Fibroblast of the aortic adventitia (primary cell): ENCODE measurements around the gene CHST15. TPM values are rescaled to one million over a fixed set of nuclear protein-coding genes. Genes with fewer than 3 reads are reported as not detected.

Experiments used
- DNase-seq: peaks from one replicate; pipeline ENCODE4 v3.0.0-alpha.2; 2010; ENCODE audit warnings: low read depth
- H3K4me3 ChIP-seq: 2 replicates; pipeline ENCODE4 v1.5.1; 2011; ENCODE audit warnings: low read depth, mild to moderate bottlenecking, control low read depth, low read length, moderate library complexity
- total RNA-seq: library from RNA; depleted of rRNA; stranded (reverse); fragments of >200 nt; gene quantifications from 2 replicates; pipeline ENCODE4 v1.2.3, GENCODE V29; 2012; ENCODE audit warnings: low replicate concordance
- TF ChIP-seq, protein P1 (sequence below): IDR thresholded peaks from 2 replicates; pipeline ENCODE4 v1.5.1; 2011; ENCODE audit warnings: mild to moderate bottlenecking, low read length, control low read depth, inconsistent platforms; ENCODE audit not compliant: insufficient read depth

Gene CHST15
- total RNA-seq, 1 donor = 2.0 TPM

DNA sequence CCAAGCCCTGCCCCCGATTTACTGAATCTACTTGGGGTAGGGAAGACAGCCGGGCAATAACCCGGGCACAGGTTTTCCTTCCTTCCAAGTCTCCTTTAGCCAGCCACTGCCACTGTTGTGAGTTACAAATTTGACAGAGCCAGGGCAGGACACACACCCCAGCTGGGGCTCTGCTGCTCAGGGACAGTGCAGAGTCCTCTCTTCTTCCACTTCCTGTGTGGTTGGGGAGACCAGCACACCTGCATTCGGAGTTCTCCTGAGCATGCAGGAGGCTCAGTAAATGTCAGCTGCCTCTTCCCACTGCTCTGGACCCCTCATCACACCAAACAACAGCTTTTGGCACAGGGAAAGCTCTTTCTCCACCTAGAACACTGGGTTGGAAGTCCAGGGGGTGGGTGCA lies 21.3 kb downstream of the CHST15 start:
- no peak overlapping the region for H3K4me3 ChIP-seq
- no peak for DNase-seq
- TF ChIP-seq, protein P1, sequence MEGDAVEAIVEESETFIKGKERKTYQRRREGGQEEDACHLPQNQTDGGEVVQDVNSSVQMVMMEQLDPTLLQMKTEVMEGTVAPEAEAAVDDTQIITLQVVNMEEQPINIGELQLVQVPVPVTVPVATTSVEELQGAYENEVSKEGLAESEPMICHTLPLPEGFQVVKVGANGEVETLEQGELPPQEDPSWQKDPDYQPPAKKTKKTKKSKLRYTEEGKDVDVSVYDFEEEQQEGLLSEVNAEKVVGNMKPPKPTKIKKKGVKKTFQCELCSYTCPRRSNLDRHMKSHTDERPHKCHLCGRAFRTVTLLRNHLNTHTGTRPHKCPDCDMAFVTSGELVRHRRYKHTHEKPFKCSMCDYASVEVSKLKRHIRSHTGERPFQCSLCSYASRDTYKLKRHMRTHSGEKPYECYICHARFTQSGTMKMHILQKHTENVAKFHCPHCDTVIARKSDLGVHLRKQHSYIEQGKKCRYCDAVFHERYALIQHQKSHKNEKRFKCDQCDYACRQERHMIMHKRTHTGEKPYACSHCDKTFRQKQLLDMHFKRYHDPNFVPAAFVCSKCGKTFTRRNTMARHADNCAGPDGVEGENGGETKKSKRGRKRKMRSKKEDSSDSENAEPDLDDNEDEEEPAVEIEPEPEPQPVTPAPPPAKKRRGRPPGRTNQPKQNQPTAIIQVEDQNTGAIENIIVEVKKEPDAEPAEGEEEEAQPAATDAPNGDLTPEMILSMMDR = no peak

DNA sequence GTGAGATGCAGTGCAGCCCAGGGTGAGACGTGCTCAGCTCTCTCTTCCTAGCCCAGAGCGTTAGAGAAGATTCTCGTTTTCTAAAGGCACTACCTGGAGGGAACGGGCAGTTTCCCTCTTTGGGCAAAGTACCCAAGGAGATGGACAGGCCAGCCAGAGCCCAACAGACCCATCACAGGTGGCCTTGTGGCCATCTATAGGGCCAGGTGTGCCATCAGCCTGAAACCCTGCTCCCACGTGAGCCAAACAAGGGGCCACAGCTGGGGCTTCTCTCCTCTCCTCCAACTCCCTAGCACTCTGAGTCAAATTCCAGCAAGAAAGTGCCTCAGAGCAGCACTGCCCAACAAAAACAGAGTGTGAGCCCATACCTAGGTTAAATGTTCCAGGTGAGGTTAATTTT lies 22.3 kb downstream of the CHST15 start:
- TF ChIP-seq, protein P1 = no peak
- no peak for DNase-seq
- H3K4me3 ChIP-seq = no peak overlapping the region

DNA sequence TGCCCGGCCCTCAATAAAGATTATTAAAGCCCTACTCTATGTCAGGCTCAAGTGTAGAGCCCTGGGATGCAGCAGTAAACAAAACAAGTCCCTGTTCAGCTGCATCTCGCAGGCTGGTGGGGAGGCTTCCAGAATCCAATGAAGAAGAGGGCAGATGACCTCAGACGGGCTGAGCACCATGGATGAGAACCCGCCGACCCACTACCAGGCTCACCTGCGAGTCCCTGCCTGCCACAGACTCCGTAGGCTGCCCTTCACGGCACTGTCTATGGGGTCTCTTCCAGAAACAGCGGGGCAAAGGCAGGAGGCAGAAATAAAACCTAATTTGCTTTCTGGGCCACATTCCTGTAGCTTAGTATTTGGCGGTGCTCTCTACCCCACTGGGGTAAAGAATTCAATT lies 22.7 kb downstream of the CHST15 start:
- H3K4me3 ChIP-seq = no peak overlapping the region
- no peak for DNase-seq
- TF ChIP-seq, protein P1 = no peak

DNA sequence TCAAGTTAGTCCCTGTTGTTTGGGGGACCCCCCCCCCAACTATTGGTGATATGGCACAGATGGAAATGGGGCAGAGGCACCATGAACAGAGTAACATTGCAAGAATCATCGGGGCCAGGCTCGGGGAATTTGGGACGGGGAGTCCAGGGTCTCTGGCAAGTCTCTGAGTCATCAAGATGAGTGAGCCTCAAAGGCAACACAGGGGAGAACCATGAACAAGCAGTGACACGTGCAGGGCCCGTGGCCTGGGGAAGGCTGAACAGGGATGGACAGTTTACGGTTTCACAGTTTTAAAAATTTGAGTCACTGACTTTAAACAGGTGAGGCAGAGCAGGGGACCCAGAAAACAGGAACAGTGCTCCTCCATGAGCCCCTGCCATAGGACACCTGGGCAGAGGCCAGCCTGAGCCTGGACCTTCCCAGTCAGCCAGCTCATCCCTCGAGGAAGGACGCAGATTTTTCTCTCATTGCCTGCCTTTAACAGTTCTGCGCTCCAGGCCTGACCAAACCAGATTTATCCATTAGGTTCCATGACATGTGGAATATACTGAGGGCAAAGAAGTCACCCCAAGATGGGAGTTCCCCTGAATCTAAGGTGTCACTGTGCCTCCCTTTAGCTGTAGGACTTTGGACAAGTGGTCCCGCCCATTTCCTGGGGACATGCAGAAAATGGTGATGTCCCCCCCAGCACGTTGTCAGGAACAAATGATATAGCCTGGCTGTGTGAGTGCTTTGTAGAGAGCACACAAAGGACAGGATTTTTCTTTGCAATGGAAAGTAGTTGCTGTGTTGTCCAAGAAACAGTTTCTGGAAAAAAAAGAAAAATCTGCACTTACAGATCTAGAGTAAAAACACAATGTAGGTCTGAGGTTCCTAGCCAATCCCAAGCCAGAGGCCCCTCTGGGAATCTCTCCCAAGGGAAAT lies 23.8 kb downstream of the CHST15 start:
- no peak for DNase-seq
- TF ChIP-seq, protein P1 = no peak
- no peak overlapping the region for H3K4me3 ChIP-seq

DNA sequence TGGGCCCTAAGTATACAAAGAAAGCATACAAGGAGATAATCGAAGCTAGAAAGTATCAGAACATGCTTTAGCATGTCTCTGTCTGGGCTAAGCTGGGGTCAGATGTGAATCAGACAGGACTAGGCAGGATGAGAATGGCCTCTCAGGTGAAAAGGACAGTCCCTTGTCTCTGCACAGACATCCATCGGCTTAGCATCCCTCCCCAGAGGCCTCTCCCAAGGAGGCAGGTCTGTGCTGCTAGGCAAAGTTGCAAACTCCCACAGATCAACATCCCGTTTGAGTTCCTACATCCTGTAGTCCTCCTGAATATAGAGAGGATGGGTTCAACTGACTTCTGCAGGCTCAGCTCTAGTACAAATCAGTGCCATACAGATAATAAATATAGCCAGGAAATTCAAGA lies 24.5 kb downstream of the CHST15 start:
- no peak for DNase-seq
- TF ChIP-seq, protein P1 = no peak
- H3K4me3 ChIP-seq = no peak overlapping the region

DNA sequence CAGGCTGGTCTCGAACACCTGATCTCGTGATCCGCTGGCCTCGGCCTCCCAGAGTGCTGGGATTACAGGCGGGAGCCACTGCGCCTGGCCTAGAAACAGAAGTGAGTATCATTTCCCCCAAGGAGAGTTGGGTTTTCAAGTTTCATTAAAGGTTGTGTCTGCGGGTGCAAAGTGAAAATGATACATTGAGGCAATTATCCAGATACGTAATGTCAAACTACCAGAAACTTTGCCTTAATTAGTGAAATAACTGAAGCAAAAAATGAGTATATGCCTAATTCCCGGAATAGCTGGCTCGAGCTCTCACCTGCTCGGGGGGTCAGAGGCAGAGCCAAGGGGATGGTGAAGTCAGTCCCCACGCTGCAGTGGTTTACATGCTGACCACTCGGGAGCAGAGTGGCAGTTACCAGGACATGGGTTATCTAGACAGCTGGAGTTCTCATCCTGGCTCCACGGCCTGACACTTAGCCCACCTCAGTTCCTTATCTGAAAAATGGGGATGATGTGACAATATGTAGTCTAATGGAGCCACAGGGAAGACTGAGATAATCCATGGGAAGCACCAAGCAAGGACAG lies 25.5 kb downstream of the CHST15 start:
- DNase-seq = no peak
- TF ChIP-seq, protein P1 = no peak
- no peak overlapping the region for H3K4me3 ChIP-seq
